HG03039 (cell line): ENCODE data around the gene ARHGAP19.
"Not testable (repeated sequence)": the region's sequence is repeated elsewhere in the genome, so short reads cannot be mapped to it uniquely, and the experiment has no call there.

Experiments
- ATAC-seq: cut with Tn5 transposase; IDR thresholded peaks from one replicate; pipeline ENCODE4 v1.9.1; 2021; ENCODE audit warnings: mild to moderate bottlenecking, moderate library complexity; ENCODE audit not compliant: unreplicated experiment

Gene ARHGAP19

GRCh38 chr10:97290076-97290475 lies 2.4 kb downstream of the ARHGAP19 start:
- ATAC-seq, result not testable (repeated sequence)

- no peak for ATAC-seq
Observed at GRCh38 chr10:97280783-97281182, 11.7 kb downstream of the ARHGAP19 start.

GRCh38 chr10:97279121-97279815 lies 13.2 kb downstream of the ARHGAP19 start:
- no peak for ATAC-seq

- no peak for ATAC-seq
Observed at GRCh38 chr10:97278491-97278989, 13.9 kb downstream of the ARHGAP19 start.

GRCh38 chr10:97277551-97277950 lies 14.9 kb downstream of the ARHGAP19 start:
- ATAC-seq, result no peak

GRCh38 chr10:97274828-97275227 lies 17.6 kb downstream of the ARHGAP19 start:
- no peak for ATAC-seq

- no peak for ATAC-seq
Observed at GRCh38 chr10:97273700-97274099, 18.7 kb downstream of the ARHGAP19 start.

- no peak for ATAC-seq
Observed at GRCh38 chr10:97270523-97271154, 21.8 kb downstream of the ARHGAP19 start.

GRCh38 chr10:97267671-97268070 lies 24.8 kb downstream of the ARHGAP19 start:
- ATAC-seq, result no peak

- not testable (repeated sequence) for ATAC-seq
Observed at GRCh38 chr10:97265095-97265494, 27.3 kb downstream of the ARHGAP19 start.

GRCh38 chr10:97263971-97264370 lies 28.5 kb downstream of the ARHGAP19 start:
- no peak for ATAC-seq

GRCh38 chr10:97261656-97262055 lies 30.8 kb downstream of the ARHGAP19 start:
- no peak for ATAC-seq

- no peak for ATAC-seq
Observed at GRCh38 chr10:97261183-97261582, 31.3 kb downstream of the ARHGAP19 start.

GRCh38 chr10:97259119-97259518 lies 33.3 kb downstream of the ARHGAP19 start:
- ATAC-seq, result no peak

GRCh38 chr10:97256356-97256755 lies 36.1 kb downstream of the ARHGAP19 start:
- no peak for ATAC-seq

- no peak for ATAC-seq
Observed at GRCh38 chr10:97255512-97256293, 36.7 kb downstream of the ARHGAP19 start.

GRCh38 chr10:97254694-97255093 lies 37.7 kb downstream of the ARHGAP19 start:
- no peak for ATAC-seq

GRCh38 chr10:97250952-97251351 lies 41.5 kb downstream of the ARHGAP19 start:
- no peak for ATAC-seq

- no peak for ATAC-seq
Observed at GRCh38 chr10:97243836-97244235, 48.6 kb downstream of the ARHGAP19 start.

GRCh38 chr10:97238855-97239254 lies 53.6 kb downstream of the ARHGAP19 start:
- no peak for ATAC-seq

GRCh38 chr10:97235353-97235752 lies 57.1 kb downstream of the ARHGAP19 start:
- no peak for ATAC-seq

GRCh38 chr10:97234400-97234799 lies 58.0 kb downstream of the ARHGAP19 start:
- ATAC-seq, result no peak
